A673 (cell line): Measurements from ENCODE around the gene HOXA9. TPM values are rescaled to one million over a fixed set of nuclear protein-coding genes. Genes with fewer than 3 reads are reported as not detected.

Experiments
- BruUV-seq: library from RNA; stranded (reverse); fragments of 400-500 nt; replicated peaks from 2 replicates; lab custom pipeline; 2021; lab: Mats Ljungman, UMichigan
- CTCF ChIA-PET: fragments of 300-600 bp; sonication (Branson Sonifier 250); formaldehyde crosslinking; loops from one replicate; lab custom pipeline; 2022; ENCODE audit warnings: antibody characterized with exemption; lab: Charles Lee
- POLR2A ChIA-PET: fragments of 300-600 bp; sonication (Branson Sonifier 250); formaldehyde crosslinking; loops from one replicate; lab custom pipeline; 2022; ENCODE audit warnings: antibody characterized with exemption; ENCODE audit not compliant: low non-redundant PET; lab: Charles Lee
- DNase-seq: peaks from one replicate; pipeline ENCODE4 v3.0.0-alpha.2; 2015; ENCODE audit warnings: low spot score
- H3K27ac ChIP-seq: fragments of 200-600 bp; sonication (generic); 2 replicates; pipeline ENCODE4 v1.5.1; 2016; ENCODE audit warnings: mixed run types, low read depth, mild to moderate bottlenecking, mixed read lengths, antibody characterized with exemption, low read length; ENCODE audit not compliant: poor library complexity, severe bottlenecking
- H3K27me3 ChIP-seq: fragments of 200-600 bp; sonication (generic); replicated peaks from 2 replicates; pipeline ENCODE4 v1.6.1; 2017; ENCODE audit warnings: mixed run types, low read depth, mild to moderate bottlenecking, mixed read lengths, antibody characterized with exemption, low read length; ENCODE audit not compliant: insufficient read depth, poor library complexity
- H3K36me3 ChIP-seq: fragments of 200-600 bp; sonication (generic); 2 replicates; pipeline ENCODE4 v1.6.1; 2016; ENCODE audit warnings: mixed run types, mild to moderate bottlenecking, mixed read lengths, antibody characterized with exemption, low read length; ENCODE audit not compliant: insufficient read depth, poor library complexity, severe bottlenecking
- H3K4me1 ChIP-seq: fragments of 200-600 bp; sonication (generic); 2 replicates; pipeline ENCODE4 v1.6.1; 2017; ENCODE audit warnings: mixed run types, mild to moderate bottlenecking, mixed read lengths, antibody characterized with exemption, low read length; ENCODE audit not compliant: insufficient read depth, poor library complexity, severe bottlenecking
- H3K4me3 ChIP-seq: fragments of 200-600 bp; sonication (generic); 2 replicates; pipeline ENCODE4 v1.5.1; 2016; ENCODE audit warnings: low read depth, mixed run types, mild to moderate bottlenecking, mixed read lengths, low read length; ENCODE audit not compliant: poor library complexity, severe bottlenecking
- H3K9me3 ChIP-seq: fragments of 200-600 bp; sonication (generic); 2 replicates; pipeline ENCODE4 v1.6.1; 2016; ENCODE audit warnings: mixed run types, low read depth, mild to moderate bottlenecking, mixed read lengths, antibody characterized with exemption, low read length; ENCODE audit not compliant: poor library complexity, severe bottlenecking
- EZH2 ChIP-seq: fragments of 200-600 bp; sonication (generic); IDR thresholded peaks from 2 replicates; pipeline ENCODE4 v1.6.1; 2017; ENCODE audit warnings: borderline replicate concordance, low read depth, mild to moderate bottlenecking, mixed read lengths, antibody characterized with exemption, low read length; ENCODE audit not compliant: poor library complexity, severe bottlenecking
- intact Hi-C: fragments of 100-400 bp; cut with micrococcal nuclease; formaldehyde crosslinking; loops from one replicate; pipeline ENCODE4 v1.10.0; 2022; ENCODE audit not compliant: unreplicated experiment
- total RNA-seq: library from RNA; stranded (reverse); gene quantifications from 2 replicates; pipeline ENCODE4 v1.2.3, GENCODE V29; 2021
- TF ChIP-seq, protein P1 (sequence below): fragments of 300-800, 200-600 bp; sonication (generic); conservative IDR thresholded peaks from 2 replicates; pipeline ENCODE4 v1.5.1; 2017; ENCODE audit warnings: low read depth, mild to moderate bottlenecking, antibody characterized with exemption, low read length, moderate library complexity, mixed read lengths

HOXA9 gene
- total RNA-seq, 1 experiment from 2014 or later = not detected

DNA sequence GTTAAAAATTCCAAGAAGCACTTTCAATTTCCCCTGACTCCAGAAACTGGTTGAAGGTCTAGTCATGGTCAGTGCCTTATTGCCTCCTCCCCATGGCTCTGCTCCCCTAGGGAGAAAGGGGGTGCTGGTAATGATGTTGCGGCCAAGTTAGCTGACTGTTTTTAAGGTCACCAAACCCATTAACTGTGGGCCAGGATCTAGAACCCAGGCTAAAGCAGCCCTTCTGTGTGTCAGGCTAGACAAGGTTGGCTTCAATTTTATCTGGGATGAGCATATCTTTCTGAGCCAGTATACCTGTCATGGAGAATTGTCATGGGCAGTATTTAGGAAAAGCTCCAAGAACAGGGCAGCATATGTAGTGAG is 45.7 kb upstream of the HOXA9 start:
- CTCF ChIA-PET = interaction anchor here (0.6 to 0.9 kb wide), 2 partner anchors 235 to 564 kb away, joined by 3 to 4 read pairs; no protein-coding TSS in a partner anchor
- no peak overlapping the region for H3K4me3 ChIP-seq
- POLR2A ChIA-PET = no interaction called here
- no peak for DNase-seq
- intact Hi-C loops = loop anchor here (5.0 kb wide), 1 partner anchor 366 kb away; no protein-coding TSS in a partner anchor
- no peaks in the 10 kb centered on the region for H3K4me1 ChIP-seq
- no peak overlapping the region for H3K27ac ChIP-seq
- peaks cover 67% of the 10 kb centered on the region for H3K27me3 ChIP-seq
- no TSS peak for BruUV-seq
- H3K36me3 ChIP-seq = no peaks in the 10 kb centered on the region
- H3K9me3 ChIP-seq = no peaks in the 10 kb centered on the region
- TF ChIP-seq, protein P1, sequence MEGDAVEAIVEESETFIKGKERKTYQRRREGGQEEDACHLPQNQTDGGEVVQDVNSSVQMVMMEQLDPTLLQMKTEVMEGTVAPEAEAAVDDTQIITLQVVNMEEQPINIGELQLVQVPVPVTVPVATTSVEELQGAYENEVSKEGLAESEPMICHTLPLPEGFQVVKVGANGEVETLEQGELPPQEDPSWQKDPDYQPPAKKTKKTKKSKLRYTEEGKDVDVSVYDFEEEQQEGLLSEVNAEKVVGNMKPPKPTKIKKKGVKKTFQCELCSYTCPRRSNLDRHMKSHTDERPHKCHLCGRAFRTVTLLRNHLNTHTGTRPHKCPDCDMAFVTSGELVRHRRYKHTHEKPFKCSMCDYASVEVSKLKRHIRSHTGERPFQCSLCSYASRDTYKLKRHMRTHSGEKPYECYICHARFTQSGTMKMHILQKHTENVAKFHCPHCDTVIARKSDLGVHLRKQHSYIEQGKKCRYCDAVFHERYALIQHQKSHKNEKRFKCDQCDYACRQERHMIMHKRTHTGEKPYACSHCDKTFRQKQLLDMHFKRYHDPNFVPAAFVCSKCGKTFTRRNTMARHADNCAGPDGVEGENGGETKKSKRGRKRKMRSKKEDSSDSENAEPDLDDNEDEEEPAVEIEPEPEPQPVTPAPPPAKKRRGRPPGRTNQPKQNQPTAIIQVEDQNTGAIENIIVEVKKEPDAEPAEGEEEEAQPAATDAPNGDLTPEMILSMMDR = no peak
- no peak for TF ChIP-seq EZH2

GRCh38 chr7:27210441-27211083 is 45.2 kb upstream of the HOXA9 start:
- intact Hi-C loops = loop anchor here (5.0 kb wide), 1 partner anchor 367 kb away; no protein-coding TSS in a partner anchor
- ChIA-PET CTCF (interaction anchor here (0.6 to 1.3 kb wide), 4 partner anchors 235 to 564 kb away, joined by 3 to 6 read pairs (median 4); no protein-coding TSS in a partner anchor), POLR2A (no interaction called here)
- peaks cover 68% of the 10 kb centered on the region for H3K27me3 ChIP-seq
- no peak overlapping the region for H3K4me3 ChIP-seq
- peak; percentile 35 for DNase-seq
- no peaks in the 10 kb centered on the region for H3K36me3 ChIP-seq
- TF ChIP-seq EZH2 = no peak
- TF ChIP-seq, protein P1 = peak; percentile 74
- no TSS peak for BruUV-seq
- H3K9me3 ChIP-seq = no peaks in the 10 kb centered on the region
- no peaks in the 10 kb centered on the region for H3K4me1 ChIP-seq
- no peak overlapping the region for H3K27ac ChIP-seq

DNA sequence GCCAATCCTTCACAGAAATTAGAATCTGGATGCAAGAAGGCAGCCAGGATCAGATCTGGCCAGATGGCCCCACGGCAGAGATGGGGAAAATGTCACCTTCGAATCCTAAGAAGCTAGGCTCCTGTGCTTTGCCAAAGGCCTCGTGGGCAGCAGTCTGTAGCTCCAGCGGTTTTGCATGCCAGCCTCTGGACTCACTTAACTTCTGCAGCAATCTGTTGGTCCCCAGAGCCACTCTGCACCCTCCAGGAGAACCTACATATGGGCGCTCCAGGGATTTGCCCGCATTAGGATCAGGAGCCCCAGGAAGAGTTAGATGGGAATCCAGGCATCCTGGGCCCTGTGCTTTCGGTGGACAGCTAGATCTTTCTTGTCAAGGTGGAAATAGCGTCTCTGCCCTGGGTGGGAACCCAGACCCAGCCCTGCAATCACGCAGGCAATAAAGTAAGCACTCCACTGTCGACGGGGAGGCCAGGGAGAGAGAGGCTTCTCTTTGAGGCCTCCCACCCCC is 44.6 kb upstream of the HOXA9 start:
- TF ChIP-seq EZH2 = no peak
- Histone ChIP-seq H3K4me3 (no peak overlapping the region), H3K27me3 (peaks cover 70% of the 10 kb centered on the region), H3K36me3 (no peaks in the 10 kb centered on the region), H3K27ac (no peak overlapping the region), H3K9me3 (no peaks in the 10 kb centered on the region), H3K4me1 (no peaks in the 10 kb centered on the region)
- ChIA-PET CTCF (interaction anchor here (1.0 to 1.3 kb wide), 2 partner anchors 366 to 565 kb away, joined by 3 to 6 read pairs; no protein-coding TSS in a partner anchor), POLR2A (no interaction called here)
- no TSS peak for BruUV-seq
- no peak for DNase-seq
- intact Hi-C loops = loop anchor here (5.0 kb wide), 1 partner anchor 367 kb away; no protein-coding TSS in a partner anchor
